ENCODE results near the gene HIRA.

GRCh38 chr22:19460036-19460435 lies 28.5 kb upstream of the HIRA start:
- TF ChIP-seq CTCF (IDR thresholded peaks at IDR 0.05; ENCODE audit: low read depth, low read length, missing input control) (no peak), SP1 (IDR thresholded peaks at IDR 0.05) (no peak), ATF3 (IDR thresholded peaks at IDR 0.05) (no peak), GABPA (IDR thresholded peaks at IDR 0.05 in 1 of 2, conservative IDR thresholded peaks at IDR 0.05 in 1 of 2) (no peak), YY1 (IDR thresholded peaks at IDR 0.05) (no peak), MAX (IDR thresholded peaks at IDR 0.05) (no peak), RAD21 (IDR thresholded peaks at IDR 0.05) (no peak)
